ENCODE data around the gene TGM6. TPM values are rescaled to one million over a fixed set of nuclear protein-coding genes. Genes with fewer than 3 reads are reported as not detected.

The TGM6 gene
- total RNA-seq, 6 experiments from 2014 or later = not detected

DNA sequence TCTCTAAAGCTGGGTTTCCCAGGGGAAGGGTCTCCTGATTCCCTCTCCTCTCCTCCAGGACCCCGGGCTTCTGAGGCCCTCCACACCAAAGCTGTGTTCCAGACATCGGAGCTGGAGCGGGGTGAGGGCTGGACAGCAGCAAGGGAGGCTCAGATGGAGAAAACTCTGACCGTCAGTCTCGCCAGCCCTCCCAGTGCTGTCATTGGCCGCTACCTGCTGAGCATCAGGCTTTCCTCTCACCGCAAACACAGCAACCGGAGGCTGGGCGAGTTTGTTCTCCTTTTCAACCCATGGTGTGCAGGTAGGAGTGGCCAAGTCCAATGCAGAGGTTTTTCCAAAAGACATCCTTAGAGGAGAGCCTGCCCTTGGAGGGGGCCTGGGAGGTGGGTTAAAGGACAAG is 14.4 kb downstream of the TGM6 start:
- no peaks in the 10 kb centered on the region for H3K9me3 Mint-ChIP-seq
- peaks cover 4% of the 10 kb centered on the region; the same call in 1 of the 2 replicates for H3K36me3 Mint-ChIP-seq (ENCODE audit: low read depth)
- H3K27me3 Mint-ChIP-seq (ENCODE audit: insufficient read depth) = peaks cover 6% of the 10 kb centered on the region
- TF ChIP-seq, protein P1, sequence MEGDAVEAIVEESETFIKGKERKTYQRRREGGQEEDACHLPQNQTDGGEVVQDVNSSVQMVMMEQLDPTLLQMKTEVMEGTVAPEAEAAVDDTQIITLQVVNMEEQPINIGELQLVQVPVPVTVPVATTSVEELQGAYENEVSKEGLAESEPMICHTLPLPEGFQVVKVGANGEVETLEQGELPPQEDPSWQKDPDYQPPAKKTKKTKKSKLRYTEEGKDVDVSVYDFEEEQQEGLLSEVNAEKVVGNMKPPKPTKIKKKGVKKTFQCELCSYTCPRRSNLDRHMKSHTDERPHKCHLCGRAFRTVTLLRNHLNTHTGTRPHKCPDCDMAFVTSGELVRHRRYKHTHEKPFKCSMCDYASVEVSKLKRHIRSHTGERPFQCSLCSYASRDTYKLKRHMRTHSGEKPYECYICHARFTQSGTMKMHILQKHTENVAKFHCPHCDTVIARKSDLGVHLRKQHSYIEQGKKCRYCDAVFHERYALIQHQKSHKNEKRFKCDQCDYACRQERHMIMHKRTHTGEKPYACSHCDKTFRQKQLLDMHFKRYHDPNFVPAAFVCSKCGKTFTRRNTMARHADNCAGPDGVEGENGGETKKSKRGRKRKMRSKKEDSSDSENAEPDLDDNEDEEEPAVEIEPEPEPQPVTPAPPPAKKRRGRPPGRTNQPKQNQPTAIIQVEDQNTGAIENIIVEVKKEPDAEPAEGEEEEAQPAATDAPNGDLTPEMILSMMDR (IDR thresholded peaks at IDR 0.05) = no peak
- DNase-seq = no peak
- H3K4me3 Mint-ChIP-seq = no peak overlapping the region
- no peak overlapping the region for H3K27ac Mint-ChIP-seq
- no peaks in the 10 kb centered on the region for H3K4me1 Mint-ChIP-seq (ENCODE audit: low read depth)

DNA sequence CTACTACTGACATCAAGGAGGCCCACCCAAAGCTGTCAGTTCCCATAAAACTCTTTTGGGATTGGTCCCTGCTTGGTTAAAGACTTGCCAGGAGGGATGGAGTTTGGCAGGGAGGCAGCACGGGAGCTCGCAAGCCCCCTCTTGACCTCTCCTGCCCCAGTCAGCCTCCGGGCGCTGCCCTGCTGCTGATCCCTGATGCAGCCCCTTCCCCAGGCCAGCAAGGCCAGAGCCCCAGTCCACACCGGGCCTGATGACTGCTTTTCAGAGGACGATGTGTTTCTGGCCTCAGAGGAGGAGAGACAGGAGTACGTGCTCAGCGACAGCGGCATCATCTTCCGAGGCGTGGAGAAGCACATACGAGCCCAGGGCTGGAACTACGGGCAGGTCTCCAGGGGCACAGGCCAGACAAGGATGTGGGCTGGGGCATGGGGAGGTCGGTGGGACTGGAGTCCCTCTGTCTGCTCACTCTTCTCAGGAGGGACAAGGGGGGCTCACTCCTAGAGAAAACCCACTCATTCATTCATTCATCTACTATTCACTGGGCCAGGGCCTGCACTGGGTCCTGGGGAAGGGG is 15.6 kb downstream of the TGM6 start:
- TF ChIP-seq, protein P1 (IDR thresholded peaks at IDR 0.05) = no peak
- H3K27me3 Mint-ChIP-seq (ENCODE audit: insufficient read depth) = peaks cover 3% of the 10 kb centered on the region
- no peaks in the 10 kb centered on the region for H3K9me3 Mint-ChIP-seq
- no peak overlapping the region for H3K27ac Mint-ChIP-seq
- H3K4me1 Mint-ChIP-seq (ENCODE audit: low read depth) = no peaks in the 10 kb centered on the region
- DNase-seq = no peak
- H3K4me3 Mint-ChIP-seq = no peak overlapping the region
- H3K36me3 Mint-ChIP-seq (ENCODE audit: low read depth) = peaks cover 4% of the 10 kb centered on the region; the same call in 1 of the 2 replicates

DNA sequence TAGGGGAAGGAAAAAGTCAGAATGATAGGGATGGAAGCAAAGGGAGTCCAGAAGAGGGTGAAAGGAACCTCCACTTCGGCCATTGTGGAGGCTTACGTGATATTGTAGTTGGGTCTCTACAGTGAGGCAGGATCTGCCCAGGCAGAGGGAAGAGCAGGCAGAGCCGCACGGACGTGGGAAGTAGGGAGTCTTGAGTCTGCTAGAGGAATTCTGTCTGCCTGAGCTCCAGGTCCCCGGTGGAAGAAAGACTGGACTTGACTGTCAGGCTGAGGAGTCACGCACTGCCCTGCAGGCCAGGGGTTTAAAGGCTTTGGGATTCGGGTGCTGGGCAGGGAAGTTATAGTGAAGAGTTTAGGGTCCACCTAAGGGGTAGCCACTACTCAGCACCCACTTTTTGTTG is 16.4 kb downstream of the TGM6 start:
- H3K36me3 Mint-ChIP-seq (ENCODE audit: low read depth) = peaks cover 4% of the 10 kb centered on the region; the same call in 1 of the 2 replicates
- DNase-seq = no peak
- H3K27me3 Mint-ChIP-seq (ENCODE audit: insufficient read depth) = no peaks in the 10 kb centered on the region; the same call in 1 of the 2 replicates
- no peak overlapping the region for H3K4me3 Mint-ChIP-seq
- H3K4me1 Mint-ChIP-seq (ENCODE audit: low read depth) = no peaks in the 10 kb centered on the region
- TF ChIP-seq, protein P1 (IDR thresholded peaks at IDR 0.05) = no peak
- H3K27ac Mint-ChIP-seq = no peak overlapping the region
- no peaks in the 10 kb centered on the region for H3K9me3 Mint-ChIP-seq

DNA sequence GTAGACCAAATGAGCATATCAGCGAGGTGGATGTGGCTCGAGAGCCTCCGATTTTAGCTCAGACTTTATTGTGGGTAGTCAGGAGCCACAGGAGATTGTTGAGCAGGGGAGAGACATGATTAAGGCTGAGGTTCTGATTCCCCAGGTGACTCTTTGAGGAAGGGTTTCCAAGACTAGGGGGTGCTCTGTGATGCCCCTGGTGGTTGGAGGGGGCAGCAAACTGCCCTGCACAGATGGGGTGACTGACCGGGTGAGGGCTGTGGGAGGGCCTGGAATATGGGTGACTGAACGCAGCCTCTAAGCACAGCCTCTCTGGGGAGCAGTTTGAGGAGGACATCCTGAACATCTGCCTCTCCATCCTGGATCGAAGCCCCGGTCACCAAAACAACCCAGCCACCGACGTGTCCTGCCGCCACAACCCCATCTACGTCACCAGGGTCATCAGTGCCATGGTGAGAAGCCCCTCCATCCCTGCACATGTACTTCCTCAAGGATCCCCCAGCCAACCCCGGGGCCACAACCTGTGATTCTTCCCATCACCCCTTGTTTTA is 17.0 kb downstream of the TGM6 start:
- no peak for DNase-seq
- Mint-ChIP-seq H3K4me1 (ENCODE audit: low read depth) (peaks cover 5% of the 10 kb centered on the region), H3K9me3 (no peaks in the 10 kb centered on the region)

DNA sequence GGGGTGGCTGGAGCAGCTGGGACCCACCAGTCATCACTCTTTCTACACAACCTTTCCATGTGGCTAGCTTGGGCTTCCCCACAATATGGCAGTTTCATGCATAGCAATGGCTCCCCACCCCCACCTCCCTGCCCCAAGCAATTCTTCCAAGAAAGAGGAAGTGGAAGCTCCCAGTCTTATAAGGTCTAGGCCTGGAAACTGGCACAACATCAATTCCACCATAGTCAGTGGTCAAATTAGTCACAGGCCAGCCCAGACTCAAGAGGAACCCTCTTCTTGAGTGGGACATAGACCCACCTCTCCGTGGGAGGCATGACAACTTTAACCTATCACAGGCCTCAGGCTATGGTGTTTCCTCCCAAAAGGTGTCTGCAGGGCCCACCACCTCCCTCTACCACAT is 17.7 kb downstream of the TGM6 start:
- TF ChIP-seq, protein P1 (IDR thresholded peaks at IDR 0.05) = no peak
- no peak overlapping the region for H3K4me3 Mint-ChIP-seq
- DNase-seq = no peak
- peaks cover 5% of the 10 kb centered on the region for H3K4me1 Mint-ChIP-seq (ENCODE audit: low read depth)
- H3K27ac Mint-ChIP-seq = no peak overlapping the region
- peaks cover 4% of the 10 kb centered on the region; the same call in 1 of the 2 replicates for H3K36me3 Mint-ChIP-seq (ENCODE audit: low read depth)
- no peaks in the 10 kb centered on the region for H3K9me3 Mint-ChIP-seq
- H3K27me3 Mint-ChIP-seq (ENCODE audit: insufficient read depth) = no peaks in the 10 kb centered on the region; the same call in 1 of the 2 replicates

More for the DNA sequence above, 17.0 kb downstream of the TGM6 start:
- TF ChIP-seq, protein P1 (IDR thresholded peaks at IDR 0.05) = peak; percentile 38
- peaks cover 4% of the 10 kb centered on the region; the same call in 1 of the 2 replicates for H3K36me3 Mint-ChIP-seq (ENCODE audit: low read depth)
- H3K27ac Mint-ChIP-seq = no peak overlapping the region
- no peak overlapping the region for H3K4me3 Mint-ChIP-seq
- no peaks in the 10 kb centered on the region; the same call in 1 of the 2 replicates for H3K27me3 Mint-ChIP-seq (ENCODE audit: insufficient read depth)

All from HFFc6 (cell line).